RWPE1 (cell line): Measurements from ENCODE around the gene TCERG1L.

Experiments
- CTCF ChIA-PET: fragments of 350-600 bp; sonication (Branson Sonifier 250); formaldehyde crosslinking; extraction: SDS; loops from one replicate; lab custom pipeline; 2021; lab: Yijun Ruan, JAX
- POLR2A ChIA-PET: fragments of 400-600 bp; formaldehyde crosslinking; extraction: SDS; loops from one replicate; lab custom pipeline; 2020; ENCODE audit warnings: antibody characterized with exemption; ENCODE audit not compliant: low non-redundant PET; lab: Yijun Ruan, JAX
- DNase-seq: peaks from one replicate; pipeline ENCODE4 v3.0.0; 2012; ENCODE audit warnings: low spot score
- H3K27ac ChIP-seq: fragments of 450-650 bp; 2 replicates; pipeline ENCODE4 v1.5.1; 2017
- TF ChIP-seq, protein P1 (sequence below): fragments of 450-650 bp; conservative IDR thresholded peaks from 2 replicates; pipeline ENCODE4 v1.5.1; 2017; ENCODE audit warnings: low read depth, mild to moderate bottlenecking

The TCERG1L gene

DNA sequence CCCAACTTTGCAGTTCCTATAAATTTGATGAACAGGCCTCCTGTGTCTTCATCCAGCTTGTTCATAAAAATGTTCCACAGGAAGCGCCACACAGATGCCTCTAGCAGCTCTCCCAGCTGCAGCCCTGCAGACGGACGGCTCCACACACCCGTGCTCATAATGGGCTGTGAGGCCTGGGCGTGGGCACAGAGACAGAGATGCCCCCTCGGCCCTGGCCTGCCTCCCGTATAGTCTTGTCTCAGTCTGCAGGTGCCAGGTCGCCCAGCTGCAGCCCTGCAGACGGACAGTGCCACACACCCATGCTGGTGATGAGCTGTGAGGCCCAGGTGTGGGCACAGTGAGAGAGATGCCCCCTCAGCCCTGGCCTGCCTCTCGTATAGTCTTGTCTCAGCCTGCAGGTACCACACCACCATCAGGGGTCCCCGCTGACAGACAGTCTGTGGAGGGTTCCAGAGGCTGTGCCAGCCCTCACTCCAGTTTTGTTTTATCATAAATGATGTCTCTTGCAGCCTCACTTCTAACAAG lies 189.9 kb downstream of the TCERG1L start:
- ChIA-PET POLR2A (no interaction called here), CTCF (no interaction called here)
- no peak overlapping the region for H3K27ac ChIP-seq
- no peak for DNase-seq
- TF ChIP-seq, protein P1, sequence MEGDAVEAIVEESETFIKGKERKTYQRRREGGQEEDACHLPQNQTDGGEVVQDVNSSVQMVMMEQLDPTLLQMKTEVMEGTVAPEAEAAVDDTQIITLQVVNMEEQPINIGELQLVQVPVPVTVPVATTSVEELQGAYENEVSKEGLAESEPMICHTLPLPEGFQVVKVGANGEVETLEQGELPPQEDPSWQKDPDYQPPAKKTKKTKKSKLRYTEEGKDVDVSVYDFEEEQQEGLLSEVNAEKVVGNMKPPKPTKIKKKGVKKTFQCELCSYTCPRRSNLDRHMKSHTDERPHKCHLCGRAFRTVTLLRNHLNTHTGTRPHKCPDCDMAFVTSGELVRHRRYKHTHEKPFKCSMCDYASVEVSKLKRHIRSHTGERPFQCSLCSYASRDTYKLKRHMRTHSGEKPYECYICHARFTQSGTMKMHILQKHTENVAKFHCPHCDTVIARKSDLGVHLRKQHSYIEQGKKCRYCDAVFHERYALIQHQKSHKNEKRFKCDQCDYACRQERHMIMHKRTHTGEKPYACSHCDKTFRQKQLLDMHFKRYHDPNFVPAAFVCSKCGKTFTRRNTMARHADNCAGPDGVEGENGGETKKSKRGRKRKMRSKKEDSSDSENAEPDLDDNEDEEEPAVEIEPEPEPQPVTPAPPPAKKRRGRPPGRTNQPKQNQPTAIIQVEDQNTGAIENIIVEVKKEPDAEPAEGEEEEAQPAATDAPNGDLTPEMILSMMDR = no peak

DNA sequence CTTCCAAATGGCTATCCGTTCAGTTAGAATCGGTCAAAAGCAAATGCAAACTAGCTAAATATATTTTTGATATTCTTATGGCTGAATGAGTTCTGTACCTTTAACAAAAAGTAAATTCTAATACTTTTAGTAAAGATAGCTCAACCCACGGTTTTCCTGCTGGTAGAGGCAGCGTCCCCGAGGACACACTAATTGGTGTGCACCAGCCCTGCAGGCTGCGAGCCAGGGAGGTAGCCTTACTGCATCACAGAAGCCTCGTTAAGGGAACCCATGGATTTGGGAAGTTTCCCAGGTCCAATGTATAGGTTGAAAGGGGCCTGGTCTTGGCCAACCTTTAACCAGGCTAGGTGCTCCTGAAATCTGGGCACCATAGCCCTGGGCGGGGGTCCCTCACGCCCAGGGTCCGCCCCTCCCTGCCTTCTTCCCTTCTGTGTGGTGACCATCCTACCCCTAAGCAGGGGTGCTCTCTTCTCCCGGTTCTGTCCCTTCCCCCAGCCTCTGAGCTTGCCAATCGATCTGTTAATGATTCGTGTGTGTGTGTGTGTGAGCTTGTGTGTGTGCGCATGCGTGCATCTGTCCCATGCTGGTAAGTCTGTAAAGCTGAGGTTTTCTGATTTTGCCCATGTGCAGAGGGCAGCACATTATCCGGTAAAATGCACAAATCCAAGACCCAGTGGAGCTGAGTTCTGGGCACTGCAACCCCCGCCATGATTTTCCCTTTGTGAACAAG lies 191.7 kb downstream of the TCERG1L start:
- TF ChIP-seq, protein P1 = no peak
- ChIA-PET POLR2A (no interaction called here), CTCF (interaction anchor here (0.7 kb wide), 1 partner anchor 72 kb away, joined by 3 read pairs; no protein-coding TSS in a partner anchor)
- no peak for DNase-seq
- no peak overlapping the region for H3K27ac ChIP-seq

DNA sequence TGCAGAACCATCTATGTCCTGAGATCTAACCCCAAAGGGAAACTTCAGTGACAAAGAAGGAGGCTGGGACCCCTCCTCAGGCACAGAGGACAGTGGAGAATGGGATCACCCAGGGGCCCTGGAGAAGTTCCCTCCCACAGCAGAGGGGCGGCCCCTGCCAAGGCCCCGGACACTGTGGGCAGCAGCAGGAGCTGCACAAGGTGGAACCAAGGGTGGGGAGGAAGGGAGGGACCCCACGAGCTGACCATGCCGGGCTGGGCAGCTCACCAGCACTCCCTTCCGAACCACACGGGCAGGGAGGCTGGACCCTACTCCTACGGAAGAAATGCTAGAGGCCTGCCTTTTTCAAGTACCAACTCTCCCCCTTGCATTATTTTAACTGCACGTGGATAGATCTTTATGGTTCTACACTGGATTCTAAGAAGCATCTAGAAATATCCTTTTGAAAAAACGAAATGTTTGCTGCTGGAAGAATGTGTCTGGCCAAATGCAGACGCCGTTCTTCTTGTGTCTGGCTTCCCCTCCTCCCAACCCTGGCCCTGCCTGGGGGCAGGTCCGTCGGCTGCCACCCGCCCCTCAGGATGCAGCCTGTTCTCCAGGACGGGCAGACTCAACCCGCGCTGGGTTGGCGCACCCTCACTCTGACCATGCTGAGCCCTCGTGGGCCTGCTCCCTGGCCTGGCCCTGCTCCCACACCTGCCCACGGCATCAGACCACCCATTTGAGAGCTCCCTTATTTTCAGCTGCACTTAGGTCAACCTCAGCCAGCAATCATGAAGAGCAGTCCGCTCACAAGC lies 193.9 kb downstream of the TCERG1L start:
- no peak for DNase-seq
- CTCF ChIA-PET = no interaction called here
- POLR2A ChIA-PET = no interaction called here
- H3K27ac ChIP-seq = no peak overlapping the region
- TF ChIP-seq, protein P1 = no peak

DNA sequence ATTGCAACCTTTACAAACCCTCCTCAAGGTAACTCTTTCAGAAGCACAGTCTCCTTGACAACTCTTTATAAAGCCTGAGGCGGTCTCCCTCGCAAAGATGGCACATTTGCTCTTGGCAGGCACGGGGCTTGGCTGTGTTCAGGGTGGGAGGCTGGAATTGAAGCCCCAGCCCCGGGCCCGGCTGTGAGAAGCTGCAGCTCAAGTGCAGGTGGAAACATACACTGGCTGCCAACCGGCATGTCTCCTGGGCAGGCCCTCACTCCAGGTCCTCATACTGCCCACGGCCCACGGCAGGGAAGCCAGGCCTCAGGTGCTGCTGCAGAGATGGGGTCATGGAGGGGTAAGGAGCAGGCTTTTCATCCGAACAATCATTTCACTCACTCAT lies 194.5 kb downstream of the TCERG1L start:
- H3K27ac ChIP-seq = no peak overlapping the region
- DNase-seq = no peak
- ChIA-PET CTCF (no interaction called here), POLR2A (no interaction called here)
- TF ChIP-seq, protein P1 = no peak

DNA sequence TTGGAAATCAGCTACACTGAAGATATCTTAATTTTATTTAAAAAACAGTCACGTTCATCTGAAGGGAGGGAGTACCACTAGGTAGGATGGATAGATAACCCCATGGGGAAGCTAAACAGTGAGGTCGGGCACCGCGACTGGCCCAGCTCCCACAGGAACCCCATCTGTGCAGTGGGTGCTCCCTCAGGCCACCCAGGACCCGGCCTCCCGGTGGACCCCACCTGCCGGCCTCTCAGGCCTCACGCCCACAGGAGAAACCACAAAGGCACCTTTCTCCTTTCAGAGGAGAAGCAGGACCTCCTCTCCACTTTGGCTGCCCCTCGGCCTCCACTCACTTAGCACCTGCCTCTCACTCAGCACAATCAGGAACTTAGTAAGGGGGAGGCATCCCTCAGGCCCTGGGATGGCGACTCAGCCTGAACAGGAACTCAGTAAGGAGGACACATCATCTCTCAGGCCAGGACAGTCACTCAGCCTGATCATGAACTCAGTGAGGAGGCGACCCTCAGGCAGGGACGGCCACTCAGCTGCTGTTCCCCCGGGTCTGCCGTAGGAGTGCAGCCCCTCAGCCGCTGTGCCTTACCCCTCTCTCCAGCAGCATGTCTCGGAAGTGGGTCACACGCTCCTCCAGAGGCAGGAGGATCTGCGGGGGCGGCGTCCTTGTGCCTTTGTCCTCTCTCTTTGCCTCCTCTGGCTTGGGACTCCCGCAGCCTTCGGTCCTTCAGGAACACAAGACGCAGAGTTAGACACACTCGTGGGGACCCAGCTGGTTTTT lies 195.1 kb downstream of the TCERG1L start:
- no peak for DNase-seq
- TF ChIP-seq, protein P1 = no peak
- ChIA-PET CTCF (interaction anchor here (0.6 kb wide), 1 partner anchor 1945 kb away, joined by 3 read pairs; no protein-coding TSS in a partner anchor), POLR2A (no interaction called here)
- no peak overlapping the region for H3K27ac ChIP-seq

DNA sequence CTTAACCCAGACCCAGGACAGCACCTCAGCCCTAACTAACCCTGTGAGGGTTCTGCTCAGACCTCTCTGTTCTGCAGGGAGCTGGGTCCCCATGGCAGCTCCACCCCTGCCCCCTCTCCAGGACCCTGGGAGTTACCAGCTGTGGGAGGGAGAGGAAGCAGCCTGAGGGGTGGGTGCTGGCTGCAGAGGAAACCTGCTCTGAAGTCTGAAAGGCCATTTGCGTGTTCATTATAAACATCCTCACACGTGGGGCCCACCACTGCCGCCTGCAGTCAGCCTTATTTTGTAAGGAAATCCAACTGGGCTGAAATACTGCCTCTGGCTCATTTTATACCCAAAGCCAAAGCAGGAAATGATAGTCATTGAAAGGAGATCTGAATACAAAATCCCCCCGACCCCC lies 195.7 kb downstream of the TCERG1L start:
- TF ChIP-seq, protein P1 = no peak
- DNase-seq = no peak
- ChIA-PET POLR2A (no interaction called here), CTCF (no interaction called here)
- H3K27ac ChIP-seq = no peak overlapping the region
